Endodermal cell (in vitro differentiated cells): ENCODE data around the gene EFNA5. TPM values are rescaled to one million over a fixed set of nuclear protein-coding genes. Genes with fewer than 3 reads are reported as not detected.

Experiments
- DNase-seq: peaks from one replicate; pipeline ENCODE4 v3.0.0-alpha.2; 2017
- H3K27ac ChIP-seq: 2 replicates; pipeline ENCODE4 v1.5.1; 2013; ENCODE audit warnings: mild to moderate bottlenecking, low read depth, low read length, moderate library complexity
- H3K27me3 ChIP-seq: 2 replicates; pipeline ENCODE4 v1.6.1; 2013; ENCODE audit warnings: mild to moderate bottlenecking, low read length, moderate library complexity; ENCODE audit not compliant: insufficient read depth, control insufficient read depth, poor library complexity, severe bottlenecking
- H3K36me3 ChIP-seq: 2 replicates; pipeline ENCODE4 v1.7.0; 2013; ENCODE audit warnings: mild to moderate bottlenecking, low read length, moderate library complexity; ENCODE audit not compliant: control insufficient read depth, insufficient read depth
- H3K4me1 ChIP-seq: one replicate; pipeline ENCODE4 v1.7.0; 2013; ENCODE audit warnings: low read length; ENCODE audit not compliant: control insufficient read depth, insufficient read depth
- H3K4me3 ChIP-seq: 2 replicates; pipeline ENCODE4 v1.5.1; 2013; ENCODE audit warnings: mild to moderate bottlenecking, low read length, moderate library complexity
- H3K9ac ChIP-seq: 2 replicates; pipeline ENCODE4 v1.6.1; 2013; ENCODE audit warnings: mild to moderate bottlenecking, low read length, moderate library complexity; ENCODE audit not compliant: poor library complexity, severe bottlenecking; ENCODE audit errors: extremely low read depth
- H3K9me3 ChIP-seq: 2 replicates; pipeline ENCODE4 v1.6.1; 2013; ENCODE audit warnings: mild to moderate bottlenecking, low read length, moderate library complexity; ENCODE audit not compliant: control insufficient read depth
- H3K27ac Mint-ChIP-seq: 2 replicates; pipeline ENCODE4 v1.8.0; 2020; ENCODE audit warnings: mixed read lengths
- H3K27me3 Mint-ChIP-seq: 2 replicates; pipeline ENCODE4 v1.8.0; 2021; ENCODE audit warnings: mild to moderate bottlenecking, mixed read lengths; ENCODE audit not compliant: insufficient read depth
- H3K36me3 Mint-ChIP-seq: 2 replicates; pipeline ENCODE4 v1.8.0; 2020; ENCODE audit warnings: low read depth, mixed read lengths
- H3K4me1 Mint-ChIP-seq: 2 replicates; pipeline ENCODE4 v1.8.0; 2020; ENCODE audit warnings: mixed read lengths
- H3K4me3 Mint-ChIP-seq: 2 replicates; pipeline ENCODE4 v1.8.0; 2020; ENCODE audit warnings: mild to moderate bottlenecking, moderate library complexity, mixed read lengths
- H3K9me3 Mint-ChIP-seq: 2 replicates; pipeline ENCODE4 v1.8.0; 2020; ENCODE audit warnings: mild to moderate bottlenecking, mixed read lengths
- WGBS, 2 experiments: methylation state at CpG; one replicate each; pipeline versions ENCODE4 v1.1.5 to v1.1.7; 2013; ENCODE audit warnings: missing lambda C conversion rate in 2 of 2, mixed read lengths in 1 of 2; ENCODE audit not compliant: insufficient coverage in 1 of 2, insufficient read length in 1 of 2; 5-methylcytosine and 5-hydroxymethylcytosine counted together
- total RNA-seq, 2 donors: library from RNA; stranded (reverse); fragmentation: NEBNext Ultra II Directional in 1 of 2; extraction: Animal tissue kit (Norgen Biotek cat#: 25700) in 1 of 2; gene quantifications; 2 replicates in 1 of 2; 3 replicates in 1 of 2; pipeline ENCODE4 v1.2.1, GENCODE V29; 2021
- TF ChIP-seq, protein P1 (sequence below): fragments of 200-600 bp; sonication (generic); conservative IDR thresholded peaks from 2 replicates; pipeline ENCODE4 v1.5.0; 2021; ENCODE audit warnings: antibody characterized with exemption, mild to moderate bottlenecking

Gene EFNA5
- total RNA-seq, 2 donors from 2014 or later: 53.3 to 63.1 TPM

DNA sequence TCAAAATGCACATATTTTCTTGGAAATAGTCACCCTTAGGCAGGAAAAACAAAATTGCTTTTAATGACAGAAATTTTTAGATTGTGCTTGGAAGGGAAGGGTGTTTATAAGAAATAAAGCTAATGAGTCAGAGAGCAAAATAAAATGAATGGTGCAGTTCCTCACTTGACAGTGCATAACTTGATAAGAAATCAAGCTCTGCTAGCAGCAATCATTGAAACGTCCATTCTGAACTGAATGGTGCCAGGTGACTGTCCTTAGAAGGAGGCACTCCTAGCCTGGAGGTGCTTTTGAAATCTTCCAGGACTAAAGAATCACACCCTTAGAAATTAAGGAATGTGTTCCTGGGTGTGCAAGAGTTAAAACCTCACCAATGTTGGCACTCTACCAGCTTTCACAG lies 202.5 kb downstream of the EFNA5 start:
- no peak overlapping the region for H3K27ac ChIP-seq

DNA sequence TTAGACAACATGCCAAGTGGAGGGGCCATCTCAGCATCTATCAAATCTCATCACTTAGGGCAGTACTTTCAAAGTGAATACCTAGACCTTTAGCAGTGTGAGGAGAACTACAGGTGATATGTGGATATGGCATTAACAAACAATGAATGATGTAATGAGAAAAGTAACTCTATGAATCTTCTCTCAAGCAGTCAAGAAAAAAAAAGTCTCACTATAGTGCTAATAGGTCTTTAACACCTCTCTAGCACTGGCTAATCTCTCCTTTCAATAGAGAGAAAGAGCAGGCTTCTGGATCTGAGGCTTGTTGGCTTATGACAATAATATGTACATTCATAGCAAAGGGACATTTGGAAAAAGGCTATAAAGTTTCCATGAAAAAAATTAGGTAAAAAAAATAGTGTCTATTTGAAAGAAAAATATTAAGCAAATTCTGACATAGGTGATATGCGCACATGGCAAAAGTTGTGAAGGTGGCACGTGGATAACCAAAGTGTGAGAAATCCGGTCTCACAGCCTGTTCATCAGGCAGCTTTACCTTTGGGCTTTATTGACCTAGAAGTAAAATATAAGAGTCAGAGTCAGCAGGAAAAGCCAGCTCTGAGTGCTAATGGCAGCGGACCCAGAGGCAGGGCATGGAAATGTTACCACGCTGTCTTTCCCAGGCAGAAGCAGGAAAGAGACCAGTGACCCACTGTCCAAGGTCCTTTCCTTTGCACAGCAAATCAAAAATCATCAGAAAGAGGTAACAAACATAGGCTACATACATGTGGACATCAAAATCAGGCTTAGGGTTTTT lies 203.4 kb downstream of the EFNA5 start:
- TF ChIP-seq, protein P1, sequence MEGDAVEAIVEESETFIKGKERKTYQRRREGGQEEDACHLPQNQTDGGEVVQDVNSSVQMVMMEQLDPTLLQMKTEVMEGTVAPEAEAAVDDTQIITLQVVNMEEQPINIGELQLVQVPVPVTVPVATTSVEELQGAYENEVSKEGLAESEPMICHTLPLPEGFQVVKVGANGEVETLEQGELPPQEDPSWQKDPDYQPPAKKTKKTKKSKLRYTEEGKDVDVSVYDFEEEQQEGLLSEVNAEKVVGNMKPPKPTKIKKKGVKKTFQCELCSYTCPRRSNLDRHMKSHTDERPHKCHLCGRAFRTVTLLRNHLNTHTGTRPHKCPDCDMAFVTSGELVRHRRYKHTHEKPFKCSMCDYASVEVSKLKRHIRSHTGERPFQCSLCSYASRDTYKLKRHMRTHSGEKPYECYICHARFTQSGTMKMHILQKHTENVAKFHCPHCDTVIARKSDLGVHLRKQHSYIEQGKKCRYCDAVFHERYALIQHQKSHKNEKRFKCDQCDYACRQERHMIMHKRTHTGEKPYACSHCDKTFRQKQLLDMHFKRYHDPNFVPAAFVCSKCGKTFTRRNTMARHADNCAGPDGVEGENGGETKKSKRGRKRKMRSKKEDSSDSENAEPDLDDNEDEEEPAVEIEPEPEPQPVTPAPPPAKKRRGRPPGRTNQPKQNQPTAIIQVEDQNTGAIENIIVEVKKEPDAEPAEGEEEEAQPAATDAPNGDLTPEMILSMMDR: no peak
- WGBS, 2 experiments: 78 to 89% methylated on average over 5 of the region's 5 CpGs
- Histone ChIP-seq H3K4me1 (peaks cover 26% of the 10 kb centered on the region), H3K4me3 (no peak overlapping the region), H3K9me3 (no peaks in the 10 kb centered on the region), H3K27ac (no peak overlapping the region), H3K36me3 (no peaks in the 10 kb centered on the region), H3K9ac (no peak overlapping the region), H3K27me3 (no peaks in the 10 kb centered on the region)
- DNase-seq: peak; percentile 60
- no peaks in the 10 kb centered on the region for H3K27me3 Mint-ChIP-seq
- H3K4me3 Mint-ChIP-seq: no peak overlapping the region
- H3K27ac Mint-ChIP-seq: no peak overlapping the region
- H3K36me3 Mint-ChIP-seq: no peaks in the 10 kb centered on the region
- no peaks in the 10 kb centered on the region for H3K9me3 Mint-ChIP-seq
- peaks cover 46% of the 10 kb centered on the region for H3K4me1 Mint-ChIP-seq

More for the DNA sequence above, 202.5 kb downstream of the EFNA5 start:
- Mint-ChIP-seq H3K4me1 (peaks cover 54% of the 10 kb centered on the region), H3K36me3 (no peaks in the 10 kb centered on the region), H3K27ac (no peak overlapping the region), H3K4me3 (no peak overlapping the region), H3K9me3 (no peaks in the 10 kb centered on the region), H3K27me3 (no peaks in the 10 kb centered on the region)
- H3K9me3 ChIP-seq: no peaks in the 10 kb centered on the region
- no peak for DNase-seq
- no peak overlapping the region for H3K4me3 ChIP-seq
- H3K27me3 ChIP-seq: no peaks in the 10 kb centered on the region
- TF ChIP-seq, protein P1: no peak
- WGBS, 2 experiments: 95 to 100% methylated on average over 1 of the region's 1 CpG
- H3K4me1 ChIP-seq: peaks cover 26% of the 10 kb centered on the region
- H3K36me3 ChIP-seq: no peaks in the 10 kb centered on the region
- H3K9ac ChIP-seq: no peak overlapping the region

DNA sequence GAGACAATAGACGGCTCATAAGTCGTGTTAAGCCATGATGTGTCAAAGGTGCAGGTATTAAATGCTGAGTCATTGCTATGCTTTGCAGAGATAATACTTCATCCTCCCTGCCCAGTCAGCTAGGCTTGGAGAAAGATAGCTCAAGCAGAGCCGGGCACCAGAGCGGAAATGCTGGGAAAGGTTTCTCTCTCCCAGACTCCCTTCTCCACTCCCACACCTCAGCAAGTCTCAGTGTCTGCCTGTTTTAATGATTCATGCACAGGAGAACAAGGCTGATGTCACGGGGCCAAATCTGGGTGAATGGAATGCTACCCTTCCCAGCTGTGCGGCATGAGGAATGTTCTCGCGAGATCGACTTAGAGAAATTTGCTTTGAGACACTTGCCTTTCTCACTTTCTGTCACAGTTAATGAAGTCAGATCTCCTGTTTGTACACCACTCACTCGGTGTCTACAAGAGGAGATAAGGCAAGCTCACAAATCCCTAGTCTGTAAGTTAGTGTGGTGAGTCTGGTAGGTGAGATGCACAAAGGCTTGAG lies 204.4 kb downstream of the EFNA5 start:
- Histone ChIP-seq H3K9ac (no peak overlapping the region), H3K27ac (peak overlapping the region; percentile 42), H3K4me3 (no peak overlapping the region), H3K4me1 (peaks cover 26% of the 10 kb centered on the region), H3K9me3 (no peaks in the 10 kb centered on the region), H3K36me3 (no peaks in the 10 kb centered on the region), H3K27me3 (no peaks in the 10 kb centered on the region)
- WGBS, 2 experiments: 80 to 91% methylated on average over 9 to 10 of the region's 10 CpGs
- Mint-ChIP-seq H3K4me3 (no peak overlapping the region), H3K4me1 (peaks cover 49% of the 10 kb centered on the region), H3K27me3 (no peaks in the 10 kb centered on the region), H3K27ac (peak overlapping the region; percentile 60), H3K9me3 (no peaks in the 10 kb centered on the region), H3K36me3 (no peaks in the 10 kb centered on the region)
- DNase-seq: peak; percentile 80
- TF ChIP-seq, protein P1: no peak
